HCT116 (cell line): Measurements from ENCODE around the gene MYL4. TPM values are rescaled to one million over a fixed set of nuclear protein-coding genes. Genes with fewer than 3 reads are reported as not detected.

Experiments
- ATAC-seq: fragments of 200-7000 bp; cut with Tn5 transposase; 2 replicates; pipeline ENCODE4 v1.9.1; 2020; ENCODE audit warnings: mild to moderate bottlenecking, moderate library complexity
- BruUV-seq: library from RNA; stranded (reverse); fragments of 400-500 nt; replicated peaks from 2 replicates; lab custom pipeline; 2021; lab: Mats Ljungman, UMichigan
- CTCF ChIA-PET: fragments of 300-600 bp; sonication (Branson Sonifier 250); formaldehyde crosslinking; loops from one replicate; lab custom pipeline; 2021; ENCODE audit warnings: antibody characterized with exemption; lab: Charles Lee
- POLR2A ChIA-PET: fragments of 300-600, 350-600 bp; sonication (Branson Sonifier 250); formaldehyde crosslinking; loops from one replicate; lab custom pipeline; 2021; ENCODE audit warnings: antibody characterized with exemption; lab: Charles Lee
- RAD21 ChIA-PET, 2 experiments: fragments of 300-600 bp; sonication (Branson Sonifier 250); formaldehyde crosslinking; loops; one replicate each; lab custom pipeline; 2023; ENCODE audit warnings: low total read pairs in 2 of 2; ENCODE audit not compliant: uncharacterized antibody in 2 of 2, unreplicated experiment in 2 of 2, low non-redundant PET in 1 of 2; lab: Charles Lee
- DNase-seq: peaks from one replicate; pipeline ENCODE4 v3.0.0-alpha.2; 2010; ENCODE audit warnings: low read depth, low spot score
- H2AFZ ChIP-seq: fragments of 200-600 bp; shearing (Covaris generic), sonication (generic); 2 replicates; pipeline ENCODE4 v1.6.1; 2017; ENCODE audit warnings: low read depth, mixed run types, mixed read lengths, antibody characterized with exemption, low read length; ENCODE audit not compliant: poor library complexity, severe bottlenecking
- H3K27ac ChIP-seq: 2 replicates; pipeline ENCODE4 v1.5.1; 2012; ENCODE audit warnings: low read depth, low read length
- H3K27me3 ChIP-seq: fragments of 200-600 bp; sonication (generic); 2 replicates; pipeline ENCODE4 v1.6.1; 2016; ENCODE audit warnings: mixed run types, low read length, mixed read lengths; ENCODE audit not compliant: insufficient read depth
- H3K36me3 ChIP-seq, 2 experiments: fragments of 200-500 bp in 1 of 2; fragments of 200-600 bp in 1 of 2; sonication (Bioruptor generic) in 1 of 2; sonication (generic) in 1 of 2; 2 replicates each; pipeline versions ENCODE4 v1.5.1 to v1.6.1; 2014 to 2016; ENCODE audit warnings: low read length in 2 of 2, inconsistent platforms in 1 of 2, mixed read lengths in 1 of 2, mixed run types in 1 of 2; ENCODE audit not compliant: insufficient read depth in 2 of 2, control insufficient read depth in 1 of 2
- H3K4me1 ChIP-seq, 2 experiments: fragments of 200-600 bp in 1 of 2; sonication (generic) in 1 of 2; 2 replicates each; pipeline versions ENCODE4 v1.5.1 to v1.6.1; 2012 to 2017; ENCODE audit warnings: low read length in 2 of 2, inconsistent platforms in 1 of 2, mild to moderate bottlenecking in 1 of 2, mixed read lengths in 1 of 2, mixed run types in 1 of 2, moderate library complexity in 1 of 2; ENCODE audit not compliant: insufficient read depth in 2 of 2, control insufficient read depth in 1 of 2
- H3K4me2 ChIP-seq: fragments of 200-600 bp; sonication (generic); 2 replicates; pipeline ENCODE4 v1.6.1; 2017; ENCODE audit warnings: mixed run types, low read length, mixed read lengths
- H3K4me3 ChIP-seq, 2 experiments: fragments of 200-600 bp in 1 of 2; sonication (generic) in 1 of 2; replicated peaks in 1 of 2; 2 replicates each; pipeline ENCODE4 v1.5.1; 2011 to 2016; ENCODE audit warnings: low read length in 2 of 2, control low read depth in 1 of 2, low read depth in 1 of 2, mild to moderate bottlenecking in 1 of 2, mixed read lengths in 1 of 2, mixed run types in 1 of 2
- H3K79me2 ChIP-seq: fragments of 200-600 bp; sonication (generic); 2 replicates; pipeline ENCODE4 v1.6.1; 2017; ENCODE audit warnings: mild to moderate bottlenecking, mixed run types, low read length, moderate library complexity, mixed read lengths; ENCODE audit not compliant: insufficient read depth
- H3K9ac ChIP-seq: fragments of 200-600 bp; sonication (generic); 2 replicates; pipeline ENCODE4 v1.6.1; 2016; ENCODE audit warnings: low read length, mixed read lengths
- H3K9me2 ChIP-seq: fragments of 200-600 bp; sonication (generic), shearing (Covaris generic); 2 replicates; pipeline ENCODE4 v1.6.1; 2017; ENCODE audit warnings: mixed run types, mild to moderate bottlenecking, moderate library complexity; ENCODE audit not compliant: insufficient read depth
- H3K9me3 ChIP-seq, 2 experiments: fragments of 200-500 bp in 1 of 2; fragments of 200-600 bp in 1 of 2; sonication (Bioruptor generic) in 1 of 2; sonication (generic) in 1 of 2; 2 replicates each; pipeline ENCODE4 v1.6.1; 2014 to 2017; ENCODE audit warnings: low read length in 2 of 2, mixed read lengths in 2 of 2, inconsistent platforms in 1 of 2, low read depth in 1 of 2, mild to moderate bottlenecking in 1 of 2, mixed run types in 1 of 2, moderate library complexity in 1 of 2; ENCODE audit not compliant: control insufficient read depth in 1 of 2, insufficient read depth in 1 of 2
- H4K20me1 ChIP-seq: fragments of 200-600 bp; sonication (generic), shearing (Covaris generic); 2 replicates; pipeline ENCODE4 v1.6.1; 2017; ENCODE audit warnings: mixed run types, mild to moderate bottlenecking, moderate library complexity; ENCODE audit not compliant: insufficient read depth
- CEBPB ChIP-seq: IDR thresholded peaks from 2 replicates; pipeline ENCODE4 v1.6.1; 2012; ENCODE audit warnings: low read depth
- EGR1 ChIP-seq: IDR thresholded peaks from 2 replicates; pipeline ENCODE4 v1.6.1; 2012; ENCODE audit warnings: low read depth
- ELF1 ChIP-seq: IDR thresholded peaks from 2 replicates; pipeline ENCODE4 v1.6.1; 2012; ENCODE audit warnings: low read depth, borderline replicate concordance
- EZH2 ChIP-seq: fragments of 200-600 bp; sonication (generic); IDR thresholded peaks from 2 replicates; pipeline ENCODE4 v1.6.1; 2017; ENCODE audit warnings: antibody characterized with exemption, mixed run types
- FOSL1 ChIP-seq: IDR thresholded peaks from 2 replicates; pipeline ENCODE4 v1.6.1; 2012; ENCODE audit warnings: low read depth
- MAX ChIP-seq: IDR thresholded peaks from 2 replicates; pipeline ENCODE4 v1.6.1; 2012
- POLR2A ChIP-seq: IDR thresholded peaks from 2 replicates; pipeline ENCODE4 v1.7.0; 2011; ENCODE audit warnings: borderline replicate concordance; ENCODE audit not compliant: insufficient read depth, insufficient read length; ENCODE audit errors: extremely low read depth
- POLR2AphosphoS5 ChIP-seq: IDR thresholded peaks from 2 replicates; pipeline ENCODE4 v1.6.1; 2011; ENCODE audit warnings: mild to moderate bottlenecking, low read depth, low read length, moderate library complexity
- RAD21 ChIP-seq: IDR thresholded peaks from 2 replicates; pipeline ENCODE4 v1.6.1; 2012; ENCODE audit warnings: low read depth, mild to moderate bottlenecking
- SIN3A ChIP-seq: IDR thresholded peaks from 2 replicates; pipeline ENCODE4 v1.6.1; 2012; ENCODE audit warnings: low read depth
- SP1 ChIP-seq: IDR thresholded peaks from 2 replicates; pipeline ENCODE4 v1.6.1; 2012; ENCODE audit warnings: low read depth
- TCF7L2 ChIP-seq: IDR thresholded peaks from 2 replicates; pipeline ENCODE4 v1.7.0; 2011; ENCODE audit warnings: borderline replicate concordance, inconsistent platforms; ENCODE audit not compliant: insufficient read depth, insufficient read length; ENCODE audit errors: extremely low read depth
- ZFX ChIP-seq: fragments of 450-650 bp; IDR thresholded peaks from 2 replicates; pipeline ENCODE4 v1.6.1; 2017
- intact Hi-C: fragments of 100-400 bp; cut with micrococcal nuclease; formaldehyde crosslinking; loops from 2 replicates; pipeline ENCODE4 v1.10.0; 2022
- total RNA-seq: library from RNA; stranded (reverse); gene quantifications from one replicate; pipeline ENCODE4 v1.2.1, GENCODE V29; 2021; ENCODE audit not compliant: unreplicated experiment
- TF ChIP-seq, protein P1 (sequence below), 3 experiments: fragments of 200-600 bp in 1 of 3; sonication (generic) in 1 of 3; IDR thresholded peaks in 2 of 3; conservative IDR thresholded peaks in 1 of 3; 2 replicates each; pipeline ENCODE4 v1.5.1; 2012 to 2017; ENCODE audit warnings: low read depth in 2 of 3, low read length in 2 of 3, antibody characterized with exemption in 1 of 3, borderline replicate concordance in 1 of 3, control low read depth in 1 of 3, mild to moderate bottlenecking in 1 of 3, mixed read lengths in 1 of 3, mixed run types in 1 of 3, moderate library complexity in 1 of 3; ENCODE audit not compliant: insufficient read depth in 1 of 3
- TF ChIP-seq, protein P2 (sequence below): IDR thresholded peaks from 2 replicates; pipeline ENCODE4 v1.6.1; 2011; ENCODE audit warnings: mild to moderate bottlenecking, low read length, moderate library complexity; ENCODE audit not compliant: insufficient replicate concordance; ENCODE audit errors: extremely low read depth

The MYL4 gene
- total RNA-seq, 1 experiment from 2014 or later: 0.32 TPM

DNA sequence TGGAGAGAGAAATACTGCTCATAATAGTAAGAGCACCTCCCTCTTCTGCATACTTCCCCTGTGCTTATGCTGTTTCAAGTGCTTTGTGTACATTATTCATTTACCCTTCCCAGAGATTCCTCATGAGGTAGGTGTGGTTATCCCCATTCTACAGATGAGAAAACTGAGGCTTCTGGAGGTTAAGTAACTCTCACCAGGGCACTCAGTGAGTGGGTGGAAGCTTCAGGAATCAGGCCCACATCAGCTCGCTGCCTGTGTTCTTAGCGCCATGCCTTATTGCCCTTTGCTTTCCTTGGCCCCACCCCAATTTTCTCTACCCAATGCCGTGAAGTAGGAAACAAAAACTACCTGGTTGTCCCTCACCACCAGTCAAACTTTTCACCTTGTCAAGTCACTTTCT lies 26.4 kb downstream of the MYL4 start:
- Histone ChIP-seq H3K4me2 (no peak overlapping the region), H3K36me3 (no peaks in the 10 kb centered on the region), H2AFZ (no peak overlapping the region), H3K27me3 (no peaks in the 10 kb centered on the region)
- no peak for TF ChIP-seq POLR2AphosphoS5
- no peak for TF ChIP-seq ELF1
- TF ChIP-seq MAX: no peak
- no peak for TF ChIP-seq RAD21
- TF ChIP-seq ZFX: no peak
- TF ChIP-seq EGR1: no peak
- TF ChIP-seq TCF7L2: no peak
- TF ChIP-seq FOSL1: no peak
- TF ChIP-seq, all 23 proteins: peak for 0
- Histone ChIP-seq H3K4me1 (peaks cover 8 to 11% of the 10 kb centered on the region in 2 experiments), H3K4me3 (no peak overlapping the region), H3K27ac (no peak overlapping the region), H4K20me1 (no peaks in the 10 kb centered on the region), H3K79me2 (no peaks in the 10 kb centered on the region), H3K9me3 (no peaks in the 10 kb centered on the region), H3K9ac (no peak overlapping the region), H3K9me2 (no peaks in the 10 kb centered on the region)
- ATAC-seq (no peak), DNase-seq (no peak)
- no TSS peak for BruUV-seq
- ChIA-PET CTCF (no interaction called here), RAD21 (no interaction called here), POLR2A (no interaction called here)
- intact Hi-C loops: no loop called here

DNA sequence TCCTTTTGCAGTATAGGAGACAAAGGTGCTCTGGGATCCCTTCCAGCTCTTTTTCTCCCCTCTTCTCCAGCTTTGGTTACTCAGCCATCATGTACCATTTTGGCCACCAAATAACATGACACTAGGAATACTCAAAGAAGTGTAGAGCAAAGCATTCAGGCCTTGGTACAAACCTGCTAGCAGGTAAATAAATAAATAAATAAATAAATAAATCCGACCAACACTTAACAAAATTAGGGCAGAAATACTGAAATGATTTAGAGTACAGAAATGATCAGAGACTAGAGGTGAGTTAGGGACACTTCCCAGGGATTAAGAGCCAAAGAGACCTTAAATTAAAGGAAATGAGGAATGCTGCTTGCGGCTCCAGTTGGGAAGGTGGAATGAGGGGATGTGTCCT lies 26.8 kb downstream of the MYL4 start:
- TF ChIP-seq TCF7L2 (no peak), EGR1 (no peak), POLR2A (no peak), SP1 (no peak), ZFX (no peak), EZH2 (no peak), MAX (no peak), CEBPB (no peak), SIN3A (no peak)
- TF ChIP-seq, protein P1, sequence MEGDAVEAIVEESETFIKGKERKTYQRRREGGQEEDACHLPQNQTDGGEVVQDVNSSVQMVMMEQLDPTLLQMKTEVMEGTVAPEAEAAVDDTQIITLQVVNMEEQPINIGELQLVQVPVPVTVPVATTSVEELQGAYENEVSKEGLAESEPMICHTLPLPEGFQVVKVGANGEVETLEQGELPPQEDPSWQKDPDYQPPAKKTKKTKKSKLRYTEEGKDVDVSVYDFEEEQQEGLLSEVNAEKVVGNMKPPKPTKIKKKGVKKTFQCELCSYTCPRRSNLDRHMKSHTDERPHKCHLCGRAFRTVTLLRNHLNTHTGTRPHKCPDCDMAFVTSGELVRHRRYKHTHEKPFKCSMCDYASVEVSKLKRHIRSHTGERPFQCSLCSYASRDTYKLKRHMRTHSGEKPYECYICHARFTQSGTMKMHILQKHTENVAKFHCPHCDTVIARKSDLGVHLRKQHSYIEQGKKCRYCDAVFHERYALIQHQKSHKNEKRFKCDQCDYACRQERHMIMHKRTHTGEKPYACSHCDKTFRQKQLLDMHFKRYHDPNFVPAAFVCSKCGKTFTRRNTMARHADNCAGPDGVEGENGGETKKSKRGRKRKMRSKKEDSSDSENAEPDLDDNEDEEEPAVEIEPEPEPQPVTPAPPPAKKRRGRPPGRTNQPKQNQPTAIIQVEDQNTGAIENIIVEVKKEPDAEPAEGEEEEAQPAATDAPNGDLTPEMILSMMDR (IDR thresholded peaks at IDR 0.05 in 2 of 3, conservative IDR thresholded peaks at IDR 0.05 in 1 of 3; ENCODE audit: borderline replicate concordance in 1 of 3, insufficient read depth in 1 of 3, low read depth in 2 of 3, low read length in 2 of 3): no peak
- TF ChIP-seq, protein P2, sequence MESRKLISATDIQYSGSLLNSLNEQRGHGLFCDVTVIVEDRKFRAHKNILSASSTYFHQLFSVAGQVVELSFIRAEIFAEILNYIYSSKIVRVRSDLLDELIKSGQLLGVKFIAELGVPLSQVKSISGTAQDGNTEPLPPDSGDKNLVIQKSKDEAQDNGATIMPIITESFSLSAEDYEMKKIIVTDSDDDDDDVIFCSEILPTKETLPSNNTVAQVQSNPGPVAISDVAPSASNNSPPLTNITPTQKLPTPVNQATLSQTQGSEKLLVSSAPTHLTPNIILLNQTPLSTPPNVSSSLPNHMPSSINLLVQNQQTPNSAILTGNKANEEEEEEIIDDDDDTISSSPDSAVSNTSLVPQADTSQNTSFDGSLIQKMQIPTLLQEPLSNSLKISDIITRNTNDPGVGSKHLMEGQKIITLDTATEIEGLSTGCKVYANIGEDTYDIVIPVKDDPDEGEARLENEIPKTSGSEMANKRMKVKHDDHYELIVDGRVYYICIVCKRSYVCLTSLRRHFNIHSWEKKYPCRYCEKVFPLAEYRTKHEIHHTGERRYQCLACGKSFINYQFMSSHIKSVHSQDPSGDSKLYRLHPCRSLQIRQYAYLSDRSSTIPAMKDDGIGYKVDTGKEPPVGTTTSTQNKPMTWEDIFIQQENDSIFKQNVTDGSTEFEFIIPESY: no peak
- Histone ChIP-seq H3K79me2 (no peaks in the 10 kb centered on the region), H3K27ac (no peak overlapping the region), H3K4me1 (peaks cover 8 to 15% of the 10 kb centered on the region in 2 experiments), H3K9me3 (no peaks in the 10 kb centered on the region), H3K9me2 (no peaks in the 10 kb centered on the region), H3K27me3 (no peaks in the 10 kb centered on the region), H4K20me1 (no peaks in the 10 kb centered on the region), H3K4me3 (no peak overlapping the region), H3K4me2 (no peak overlapping the region), H3K9ac (no peak overlapping the region), H3K36me3 (no peaks in the 10 kb centered on the region), H2AFZ (no peak overlapping the region)
- BruUV-seq: no TSS peak
- ChIA-PET CTCF (no interaction called here), POLR2A (no interaction called here), RAD21 (no interaction called here)
- intact Hi-C loops: no loop called here
- no peak for DNase-seq
- ATAC-seq: no peak
